H4 (cell line): ENCODE results near the gene SNAP91. TPM values are rescaled to one million over a fixed set of nuclear protein-coding genes. Genes with fewer than 3 reads are reported as not detected.

Source experiments
- DNase-seq: peaks from one replicate; pipeline ENCODE4 v3.0.0-alpha.2; 2015; ENCODE audit warnings: low spot score
- total RNA-seq: library from RNA; depleted of rRNA; stranded (reverse); fragments of >200 nt; shearing (Covaris generic); gene quantifications from 2 replicates; pipeline ENCODE4 v1.2.3, GENCODE V29; 2014; rRNA removed

The SNAP91 gene
- total RNA-seq, 1 experiment from 2014 or later = 0.43 TPM

- DNase-seq = peak; percentile 41
Measured at GRCh38 chr6:83546636-83547035, 162.3 kb downstream of the SNAP91 start.

GRCh38 chr6:83539678-83540077 lies 169.2 kb downstream of the SNAP91 start:
- DNase-seq = no peak

GRCh38 chr6:83536647-83537589 lies 172.0 kb downstream of the SNAP91 start:
- no peak for DNase-seq

- DNase-seq = peak; percentile 18
Measured at GRCh38 chr6:83536034-83536646, 172.8 kb downstream of the SNAP91 start.

GRCh38 chr6:83518816-83519480 lies 190.0 kb downstream of the SNAP91 start:
- peak; percentile 17 for DNase-seq

GRCh38 chr6:83517500-83517899 lies 191.4 kb downstream of the SNAP91 start:
- DNase-seq = no peak

- peak; percentile 29 for DNase-seq
Measured at GRCh38 chr6:83514866-83515466, 193.9 kb downstream of the SNAP91 start.

GRCh38 chr6:83514466-83514865 lies 194.4 kb downstream of the SNAP91 start:
- DNase-seq = no peak

- DNase-seq = no peak
Measured at GRCh38 chr6:83511901-83512681, 196.8 kb downstream of the SNAP91 start, which contains the start of gene PRSS35. PRSS35 (plus strand) TSS chr6:83512534; CDS start chr6:83523442, 10,908 bp downstream.

GRCh38 chr6:83511266-83511665 lies 197.6 kb downstream of the SNAP91 start:
- no peak for DNase-seq

- no peak for DNase-seq
Measured at GRCh38 chr6:83510791-83511190, 198.1 kb downstream of the SNAP91 start.

GRCh38 chr6:83509441-83509840 lies 199.5 kb downstream of the SNAP91 start:
- no peak for DNase-seq

GRCh38 chr6:83505356-83505755 lies 203.5 kb downstream of the SNAP91 start:
- no peak for DNase-seq

Other genes with a start within 250 kb of the SNAP91 start
- not detected in 2 replicates for gene PRSS35, start 196.6 kb downstream of the SNAP91 start, total RNA-seq
- not detected in 2 replicates for gene RIPPLY2, start 144.3 kb upstream of the SNAP91 start, total RNA-seq
- 13.9 and 24.6 TPM in 2 replicates for gene CYB5R4, start 150.6 kb upstream of the SNAP91 start, total RNA-seq